GM18508 (cell line): ENCODE data around the gene ZNF366.

Experiments used
- ATAC-seq: cut with Tn5 transposase; IDR thresholded peaks from one replicate; pipeline ENCODE4 v1.9.1; 2021; ENCODE audit warnings: moderate number of reproducible peaks; ENCODE audit not compliant: insufficient read depth, unreplicated experiment

The ZNF366 gene

GRCh38 chr5:72522607-72523006 lies 15.4 kb upstream of the ZNF366 start:
- no peak for ATAC-seq

- ATAC-seq = no peak
Observed at GRCh38 chr5:72519111-72519510, 11.9 kb upstream of the ZNF366 start.

- no peak for ATAC-seq
Observed at GRCh38 chr5:72518001-72518683, 10.9 kb upstream of the ZNF366 start.

GRCh38 chr5:72516916-72517315 lies 9.7 kb upstream of the ZNF366 start:
- ATAC-seq = no peak

- ATAC-seq = no peak
Observed at GRCh38 chr5:72515211-72515610, 8.0 kb upstream of the ZNF366 start.

- ATAC-seq = no peak
Observed at GRCh38 chr5:72512593-72512860, 5.3 kb upstream of the ZNF366 start.

- no peak for ATAC-seq
Observed at GRCh38 chr5:72511774-72512592, 4.8 kb upstream of the ZNF366 start.

GRCh38 chr5:72511366-72511765 lies 4.2 kb upstream of the ZNF366 start:
- ATAC-seq = no peak

- ATAC-seq = no peak
Observed at GRCh38 chr5:72510610-72511181, 3.5 kb upstream of the ZNF366 start.

- no peak for ATAC-seq
Observed at GRCh38 chr5:72509401-72509800, 2.2 kb upstream of the ZNF366 start.

- ATAC-seq = peak; percentile 83
Observed at GRCh38 chr5:72508241-72509170, 1.3 kb upstream of the ZNF366 start.

- ATAC-seq = no peak
Observed at GRCh38 chr5:72507907-72508238, 663 bp upstream of the ZNF366 start.

- ATAC-seq = no peak
Observed at GRCh38 chr5:72506158-72506549, 1.1 kb downstream of the ZNF366 start.

GRCh38 chr5:72505539-72506157 lies 1.6 kb downstream of the ZNF366 start:
- no peak for ATAC-seq

GRCh38 chr5:72505016-72505415 lies 2.2 kb downstream of the ZNF366 start:
- ATAC-seq = no peak

GRCh38 chr5:72503888-72504491 lies 3.2 kb downstream of the ZNF366 start:
- no peak for ATAC-seq

- no peak for ATAC-seq
Observed at GRCh38 chr5:72501488-72501887, 5.7 kb downstream of the ZNF366 start.

- no peak for ATAC-seq
Observed at GRCh38 chr5:72499730-72500129, 7.5 kb downstream of the ZNF366 start.

GRCh38 chr5:72499090-72499489 lies 8.1 kb downstream of the ZNF366 start:
- ATAC-seq = no peak

GRCh38 chr5:72498284-72498683 lies 8.9 kb downstream of the ZNF366 start:
- no peak for ATAC-seq
